Adrenal gland (tissue), 5 donors: Measurements from ENCODE around the gene SCN3A.

Experiments
- POLR2A ChIP-seq, 2 donors: fragments of 450-650 bp; IDR thresholded peaks; one replicate each; pipeline ENCODE4 v1.6.1; 2017; ENCODE audit warnings: antibody characterized with exemption in 2 of 2, mild to moderate bottlenecking in 2 of 2, moderate library complexity in 1 of 2
- TF ChIP-seq, protein P1 (sequence below), 6 experiments: fragments of 450-650 bp in 4 of 6; fragments of 200-600 bp in 2 of 6; sonication (generic) in 1 of 6; IDR thresholded peaks; 1 replicate in 5 of 6; 2 replicates in 1 of 6; pipeline versions ENCODE4 v1.5.1 to v1.8.0; 2016 to 2021; ENCODE audit warnings: antibody characterized with exemption in 6 of 6, mild to moderate bottlenecking in 2 of 6, moderate library complexity in 1 of 6
- donor health status: DM: no; HTN: no; CAD: no.

DNA sequence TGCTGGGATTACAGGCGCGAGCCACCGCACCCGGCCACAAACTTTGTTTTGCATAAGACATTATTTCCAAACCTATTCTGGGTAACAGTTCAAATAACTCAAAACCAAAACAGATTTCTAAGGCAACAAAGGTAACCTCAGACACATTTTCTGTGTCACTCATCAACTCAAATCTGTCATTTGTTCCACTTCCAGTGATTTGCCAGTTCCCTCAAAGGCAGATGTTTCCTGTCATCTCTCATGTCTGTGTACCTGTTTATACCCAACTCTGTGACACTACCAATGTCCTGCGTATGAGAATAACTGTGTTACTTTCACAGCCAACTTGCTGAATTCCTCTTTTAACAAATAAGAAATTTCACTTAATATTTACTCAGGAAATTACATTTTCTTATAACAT, 54.4 kb downstream of the SCN3A start:
- TF ChIP-seq, protein P1, sequence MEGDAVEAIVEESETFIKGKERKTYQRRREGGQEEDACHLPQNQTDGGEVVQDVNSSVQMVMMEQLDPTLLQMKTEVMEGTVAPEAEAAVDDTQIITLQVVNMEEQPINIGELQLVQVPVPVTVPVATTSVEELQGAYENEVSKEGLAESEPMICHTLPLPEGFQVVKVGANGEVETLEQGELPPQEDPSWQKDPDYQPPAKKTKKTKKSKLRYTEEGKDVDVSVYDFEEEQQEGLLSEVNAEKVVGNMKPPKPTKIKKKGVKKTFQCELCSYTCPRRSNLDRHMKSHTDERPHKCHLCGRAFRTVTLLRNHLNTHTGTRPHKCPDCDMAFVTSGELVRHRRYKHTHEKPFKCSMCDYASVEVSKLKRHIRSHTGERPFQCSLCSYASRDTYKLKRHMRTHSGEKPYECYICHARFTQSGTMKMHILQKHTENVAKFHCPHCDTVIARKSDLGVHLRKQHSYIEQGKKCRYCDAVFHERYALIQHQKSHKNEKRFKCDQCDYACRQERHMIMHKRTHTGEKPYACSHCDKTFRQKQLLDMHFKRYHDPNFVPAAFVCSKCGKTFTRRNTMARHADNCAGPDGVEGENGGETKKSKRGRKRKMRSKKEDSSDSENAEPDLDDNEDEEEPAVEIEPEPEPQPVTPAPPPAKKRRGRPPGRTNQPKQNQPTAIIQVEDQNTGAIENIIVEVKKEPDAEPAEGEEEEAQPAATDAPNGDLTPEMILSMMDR (IDR thresholded peaks at IDR 0.05) = no peak
- no peak for TF ChIP-seq POLR2A (IDR thresholded peaks at IDR 0.05)
